T-helper 2 cell (primary cell): Measurements from ENCODE around the gene HNRNPM.

Experiments used
- DNase-seq, 5 experiments: peaks; one replicate each; pipeline versions ENCODE4 v3.0.0 to v3.0.0-alpha.2; 2012 to 2022

Gene HNRNPM

GRCh38 chr19:8489561-8490394, 45.0 kb downstream of the HNRNPM start:
- no peak for DNase-seq

- no peak for DNase-seq
Measured at GRCh38 chr19:8490395-8490760, 45.6 kb downstream of the HNRNPM start.

- DNase-seq, result no peak
Measured at GRCh38 chr19:8490873-8491272, 46.1 kb downstream of the HNRNPM start.

GRCh38 chr19:8491574-8491973, 46.8 kb downstream of the HNRNPM start:
- DNase-seq, result no peak

GRCh38 chr19:8494158-8494557, 49.4 kb downstream of the HNRNPM start:
- DNase-seq, result peak in 1 of 5 experiments; percentile 26

- DNase-seq, result no peak
Measured at GRCh38 chr19:8498295-8498694, 53.5 kb downstream of the HNRNPM start.

GRCh38 chr19:8499048-8499833, 54.5 kb downstream of the HNRNPM start:
- DNase-seq, result no peak

- DNase-seq, result no peak
Measured at GRCh38 chr19:8500158-8500557, 55.4 kb downstream of the HNRNPM start.

GRCh38 chr19:8501516-8501915, 56.7 kb downstream of the HNRNPM start:
- no peak for DNase-seq

- DNase-seq, result no peak
Measured at GRCh38 chr19:8501981-8502380, 57.2 kb downstream of the HNRNPM start.

GRCh38 chr19:8503510-8503909, 58.7 kb downstream of the HNRNPM start:
- no peak for DNase-seq

GRCh38 chr19:8504171-8504570, 59.4 kb downstream of the HNRNPM start:
- DNase-seq, result no peak

GRCh38 chr19:8504919-8505318, 60.1 kb downstream of the HNRNPM start:
- DNase-seq, result no peak

GRCh38 chr19:8505680-8506401, 61.1 kb downstream of the HNRNPM start:
- DNase-seq, result peak; percentile 45 to 64 (median 55)

- no peak for DNase-seq
Measured at GRCh38 chr19:8506402-8506957, 61.7 kb downstream of the HNRNPM start.

- DNase-seq, result no peak
Measured at GRCh38 chr19:8510589-8511115, 65.9 kb downstream of the HNRNPM start.

GRCh38 chr19:8511573-8512101, 66.9 kb downstream of the HNRNPM start:
- no peak for DNase-seq

- peak in 1 of 5 experiments; percentile 30 for DNase-seq
Measured at GRCh38 chr19:8512115-8512967, 67.6 kb downstream of the HNRNPM start.

GRCh38 chr19:8513036-8513686, 68.4 kb downstream of the HNRNPM start:
- DNase-seq, result no peak

- DNase-seq, result peak; percentile 93 to 96 (median 95)
Measured at GRCh38 chr19:8513687-8514504, 69.1 kb downstream of the HNRNPM start, which contains the start of gene ZNF414. Gene ZNF414 (minus strand): TSS chr19:8514167. CDS start chr19:8514046, 121 bp downstream.
